DOHH2 (cell line): ENCODE measurements around the gene A4GNT.
"Not testable (repeated sequence)": the region's sequence is repeated elsewhere in the genome, so short reads cannot be mapped to it uniquely, and the experiment has no call there.

ENCODE experiments used
- H3F3A ChIP-seq: fragments of 200-600 bp; sonication (generic), shearing (Covaris generic); 2 replicates; pipeline ENCODE4 v1.6.0; 2016; ENCODE audit warnings: antibody characterized with exemption, mild to moderate bottlenecking; ENCODE audit not compliant: control insufficient read depth, insufficient read depth
- H3K27ac ChIP-seq: fragments of 200-600 bp; sonication (generic); 2 replicates; pipeline ENCODE4 v1.5.1; 2014; ENCODE audit warnings: low read depth, mild to moderate bottlenecking, low read length, moderate library complexity
- H3K27me3 ChIP-seq: fragments of 200-600 bp; sonication (generic); 2 replicates; pipeline ENCODE4 v1.6.1; 2014; ENCODE audit warnings: mild to moderate bottlenecking, low read length, mixed read lengths; ENCODE audit not compliant: control insufficient read depth
- H3K36me3 ChIP-seq: fragments of 200-600 bp; sonication (generic); 2 replicates; pipeline ENCODE4 v1.6.1; 2014; ENCODE audit warnings: mild to moderate bottlenecking, low read length, moderate library complexity, mixed read lengths; ENCODE audit not compliant: control insufficient read depth
- H3K4me1 ChIP-seq: fragments of 200-600 bp; sonication (generic); 2 replicates; pipeline ENCODE4 v1.6.1; 2014; ENCODE audit warnings: mild to moderate bottlenecking, low read length, mixed read lengths; ENCODE audit not compliant: control insufficient read depth
- H3K4me2 ChIP-seq: fragments of 200-600 bp; sonication (generic); 2 replicates; pipeline ENCODE4 v1.6.0; 2014; ENCODE audit warnings: mild to moderate bottlenecking, low read length, moderate library complexity
- H3K4me3 ChIP-seq: fragments of 200-600 bp; sonication (generic); 2 replicates; pipeline ENCODE4 v1.5.1; 2014; ENCODE audit warnings: mild to moderate bottlenecking, low read length, mixed read lengths
- H3K79me2 ChIP-seq: fragments of 200-600 bp; sonication (generic); 2 replicates; pipeline ENCODE4 v1.6.1; 2014; ENCODE audit warnings: mild to moderate bottlenecking, low read length, mixed read lengths; ENCODE audit not compliant: control insufficient read depth
- H3K9me2 ChIP-seq: fragments of 200-600 bp; sonication (generic); replicated peaks from 2 replicates; pipeline ENCODE4 v1.6.1; 2014; ENCODE audit warnings: mild to moderate bottlenecking, low read length, mixed read lengths; ENCODE audit not compliant: control insufficient read depth
- H3K9me3 ChIP-seq: fragments of 200-600 bp; sonication (generic); 2 replicates; pipeline ENCODE4 v1.6.1; 2014; ENCODE audit warnings: antibody characterized with exemption, low read length, mixed read lengths; ENCODE audit not compliant: control insufficient read depth, insufficient read depth
- H4K20me1 ChIP-seq: fragments of 200-600 bp; sonication (generic); 2 replicates; pipeline ENCODE4 v1.6.0; 2014; ENCODE audit warnings: low read depth, mild to moderate bottlenecking, antibody characterized with exemption, low read length, moderate library complexity; ENCODE audit not compliant: control insufficient read depth, insufficient read depth
- EZH2phosphoT487 ChIP-seq: fragments of 200-600 bp; sonication (generic); IDR thresholded peaks from 2 replicates; pipeline ENCODE4 v1.6.1; 2017; ENCODE audit warnings: borderline replicate concordance, mild to moderate bottlenecking, antibody characterized with exemption, low read length, moderate library complexity, mixed read lengths
- TF ChIP-seq, protein P1 (sequence below): fragments of 200-600 bp; sonication (generic); IDR thresholded peaks from one replicate; pipeline ENCODE4 v1.5.1; 2014; ENCODE audit warnings: antibody characterized with exemption, mild to moderate bottlenecking, low read depth, low read length; ENCODE audit not compliant: poor library complexity, severe bottlenecking

Gene A4GNT

DNA sequence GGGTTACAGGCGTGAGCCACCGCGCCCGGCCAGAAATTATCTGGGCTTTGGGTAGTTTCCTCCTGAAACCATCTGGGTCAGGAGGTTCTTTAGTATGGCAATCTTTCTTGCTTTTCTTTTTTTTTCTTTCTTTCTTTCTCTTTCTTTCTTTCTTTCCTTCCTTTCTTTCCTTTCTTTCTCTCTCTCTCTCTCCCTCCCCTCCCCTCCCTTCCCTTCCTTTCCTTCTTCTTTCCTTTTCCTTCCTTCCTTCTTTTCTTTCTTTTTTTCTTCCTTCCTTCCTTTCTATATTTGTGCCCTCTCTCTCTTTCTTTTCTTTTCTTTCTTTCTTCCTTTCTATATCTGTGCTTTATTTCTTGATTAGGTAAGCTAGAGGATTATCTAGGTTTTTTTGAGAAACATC is 25.6 kb upstream of the A4GNT start:
- TF ChIP-seq, protein P1, sequence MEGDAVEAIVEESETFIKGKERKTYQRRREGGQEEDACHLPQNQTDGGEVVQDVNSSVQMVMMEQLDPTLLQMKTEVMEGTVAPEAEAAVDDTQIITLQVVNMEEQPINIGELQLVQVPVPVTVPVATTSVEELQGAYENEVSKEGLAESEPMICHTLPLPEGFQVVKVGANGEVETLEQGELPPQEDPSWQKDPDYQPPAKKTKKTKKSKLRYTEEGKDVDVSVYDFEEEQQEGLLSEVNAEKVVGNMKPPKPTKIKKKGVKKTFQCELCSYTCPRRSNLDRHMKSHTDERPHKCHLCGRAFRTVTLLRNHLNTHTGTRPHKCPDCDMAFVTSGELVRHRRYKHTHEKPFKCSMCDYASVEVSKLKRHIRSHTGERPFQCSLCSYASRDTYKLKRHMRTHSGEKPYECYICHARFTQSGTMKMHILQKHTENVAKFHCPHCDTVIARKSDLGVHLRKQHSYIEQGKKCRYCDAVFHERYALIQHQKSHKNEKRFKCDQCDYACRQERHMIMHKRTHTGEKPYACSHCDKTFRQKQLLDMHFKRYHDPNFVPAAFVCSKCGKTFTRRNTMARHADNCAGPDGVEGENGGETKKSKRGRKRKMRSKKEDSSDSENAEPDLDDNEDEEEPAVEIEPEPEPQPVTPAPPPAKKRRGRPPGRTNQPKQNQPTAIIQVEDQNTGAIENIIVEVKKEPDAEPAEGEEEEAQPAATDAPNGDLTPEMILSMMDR = no peak
- TF ChIP-seq EZH2phosphoT487 = no peak
- Histone ChIP-seq H3K4me2 (no peak overlapping the region), H3K79me2 (no peaks in the 10 kb centered on the region), H3K36me3 (peaks cover 17% of the 10 kb centered on the region), H3K4me1 (no peaks in the 10 kb centered on the region), H3K27ac (no peak overlapping the region), H3K4me3 (no peak overlapping the region), H3K9me2 (no peaks in the 10 kb centered on the region), H4K20me1 (no peaks in the 10 kb centered on the region), H3F3A (no peaks in the 10 kb centered on the region), H3K27me3 (no peaks in the 10 kb centered on the region), H3K9me3 (peaks cover 4% of the 10 kb centered on the region; the same call in 1 of the 2 replicates)

DNA sequence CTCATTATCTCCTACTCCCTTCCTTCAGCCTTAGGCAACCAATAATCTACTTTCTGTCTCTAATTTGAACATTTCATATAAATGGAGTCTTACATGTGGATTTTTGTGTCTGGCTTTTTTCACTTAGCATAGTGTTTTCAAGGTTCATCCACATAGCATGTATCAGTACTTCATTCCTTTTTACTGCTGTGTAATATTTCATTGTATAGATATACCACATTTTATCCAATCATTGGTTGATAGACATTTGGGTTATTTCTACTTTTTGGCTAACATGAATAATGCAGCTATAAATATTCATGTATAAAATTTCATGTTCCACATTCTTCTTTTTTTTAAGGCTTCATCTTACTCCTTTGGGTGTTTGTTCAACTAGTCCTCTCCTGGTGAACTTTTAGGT is 22.3 kb upstream of the A4GNT start:
- H3K9me3 ChIP-seq = peaks cover 4% of the 10 kb centered on the region; the same call in 1 of the 2 replicates
- no peaks in the 10 kb centered on the region for H3K27me3 ChIP-seq
- TF ChIP-seq, protein P1 = no peak
- no peak for TF ChIP-seq EZH2phosphoT487
- H3K4me2 ChIP-seq = no peak overlapping the region
- H3K27ac ChIP-seq = no peak overlapping the region
- H3K4me3 ChIP-seq = no peak overlapping the region
- no peaks in the 10 kb centered on the region for H3K9me2 ChIP-seq
- H4K20me1 ChIP-seq = no peaks in the 10 kb centered on the region
- H3K36me3 ChIP-seq = no peaks in the 10 kb centered on the region
- no peaks in the 10 kb centered on the region for H3K79me2 ChIP-seq
- no peaks in the 10 kb centered on the region for H3K4me1 ChIP-seq
- H3F3A ChIP-seq = no peaks in the 10 kb centered on the region

DNA sequence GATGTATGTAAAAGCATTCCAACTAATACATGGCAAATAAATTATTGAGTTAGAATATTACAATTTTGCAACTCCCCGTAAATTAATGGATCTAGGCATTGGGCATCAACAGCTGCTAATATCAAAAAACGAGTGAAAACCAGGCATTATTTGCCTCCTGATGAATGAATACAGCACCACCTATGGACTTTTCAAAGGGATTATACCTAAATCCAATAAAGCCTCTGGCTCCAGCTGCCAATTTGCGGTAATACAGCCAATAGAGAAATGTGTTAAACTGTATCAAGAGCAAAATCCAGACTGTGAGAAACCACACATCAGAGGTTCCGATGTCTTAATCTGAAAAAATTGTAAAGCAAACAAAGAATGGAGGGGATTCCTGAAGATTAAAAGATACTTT is 16.3 kb upstream of the A4GNT start:
- no peak for TF ChIP-seq EZH2phosphoT487
- TF ChIP-seq, protein P1 = no peak
- Histone ChIP-seq H3K27me3 (no peaks in the 10 kb centered on the region), H3F3A (no peaks in the 10 kb centered on the region), H3K4me1 (no peaks in the 10 kb centered on the region), H3K4me3 (no peak overlapping the region), H3K36me3 (no peaks in the 10 kb centered on the region), H3K9me3 (no peaks in the 10 kb centered on the region), H4K20me1 (no peaks in the 10 kb centered on the region), H3K4me2 (no peak overlapping the region), H3K27ac (no peak overlapping the region), H3K9me2 (no peaks in the 10 kb centered on the region), H3K79me2 (no peaks in the 10 kb centered on the region)

DNA sequence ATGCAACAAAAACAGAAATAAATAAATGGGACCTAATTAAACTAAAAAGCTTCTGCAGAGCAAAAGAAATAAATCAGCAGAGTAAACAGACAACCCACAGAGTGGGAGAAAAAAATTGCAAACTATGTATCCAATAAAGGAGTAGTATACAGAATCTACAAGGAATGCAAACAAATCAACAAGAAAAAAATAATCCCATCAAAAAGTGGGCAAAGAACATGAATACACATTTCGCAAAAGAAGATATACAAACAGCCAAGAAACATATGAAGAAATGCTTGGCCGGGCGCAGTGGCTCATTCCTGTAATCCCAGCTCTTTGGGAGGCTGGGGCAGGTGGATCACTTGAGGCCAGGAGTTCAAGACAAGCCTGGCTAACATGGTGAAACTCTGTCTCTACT is 10.0 kb upstream of the A4GNT start:
- not testable (repeated sequence) for H3K4me3 ChIP-seq, H3F3A ChIP-seq, H3K36me3 ChIP-seq, H3K79me2 ChIP-seq, H3K27me3 ChIP-seq, H3K9me3 ChIP-seq, H3K9me2 ChIP-seq, H3K4me1 ChIP-seq, H3K27ac ChIP-seq, H4K20me1 ChIP-seq, H3K4me2 ChIP-seq
